ENCODE results near the gene RNF103. TPM values are rescaled to one million over a fixed set of nuclear protein-coding genes. Genes with fewer than 3 reads are reported as not detected.

RNF103 gene
- total RNA-seq, 1 donor from 2014 or later, result 22.3 TPM

- H3K9me3 Mint-ChIP-seq (ENCODE audit: low read depth), result peaks cover 24% of the 10 kb centered on the region
- no peak overlapping the region for H3K27ac Mint-ChIP-seq
- H3K36me3 Mint-ChIP-seq (ENCODE audit: insufficient read depth), result peaks cover 23% of the 10 kb centered on the region
- H3K27me3 Mint-ChIP-seq, result no peaks in the 10 kb centered on the region
- TF ChIP-seq CTCF (IDR thresholded peaks at IDR 0.05; ENCODE audit: unreplicated experiment), result no peak
- H3K4me3 Mint-ChIP-seq (ENCODE audit: low read depth), result no peak overlapping the region
- no peaks in the 10 kb centered on the region for H3K4me1 Mint-ChIP-seq (ENCODE audit: low read depth)
- no peak for DNase-seq (ENCODE audit: low spot score, unreplicated experiment)
These were observed 37.7 kb upstream of the RNF103 start for GRCh38 chr2:86661333-86661732.

- Mint-ChIP-seq H3K27ac (no peak overlapping the region), H3K27me3 (no peaks in the 10 kb centered on the region), H3K4me1 (ENCODE audit: low read depth) (no peaks in the 10 kb centered on the region), H3K36me3 (ENCODE audit: insufficient read depth) (peaks cover 4% of the 10 kb centered on the region), H3K9me3 (ENCODE audit: low read depth) (peaks cover 15% of the 10 kb centered on the region), H3K4me3 (ENCODE audit: low read depth) (no peak overlapping the region)
- no peak for DNase-seq (ENCODE audit: low spot score, unreplicated experiment)
- TF ChIP-seq CTCF (IDR thresholded peaks at IDR 0.05; ENCODE audit: unreplicated experiment), result no peak
These were observed 26.5 kb upstream of the RNF103 start for GRCh38 chr2:86650188-86650587.

GRCh38 chr2:86649119-86649947, 25.7 kb upstream of the RNF103 start:
- TF ChIP-seq CTCF (IDR thresholded peaks at IDR 0.05; ENCODE audit: unreplicated experiment), result no peak
- H3K36me3 Mint-ChIP-seq (ENCODE audit: insufficient read depth), result peaks cover 4% of the 10 kb centered on the region
- no peaks in the 10 kb centered on the region for H3K4me1 Mint-ChIP-seq (ENCODE audit: low read depth)
- no peak for DNase-seq (ENCODE audit: low spot score, unreplicated experiment)
- H3K4me3 Mint-ChIP-seq (ENCODE audit: low read depth), result no peak overlapping the region
- no peak overlapping the region for H3K27ac Mint-ChIP-seq
- H3K27me3 Mint-ChIP-seq, result no peaks in the 10 kb centered on the region
- peaks cover 15% of the 10 kb centered on the region for H3K9me3 Mint-ChIP-seq (ENCODE audit: low read depth)

- no peak for TF ChIP-seq CTCF (IDR thresholded peaks at IDR 0.05; ENCODE audit: unreplicated experiment)
- no peak overlapping the region for H3K4me3 Mint-ChIP-seq (ENCODE audit: low read depth)
- DNase-seq (ENCODE audit: low spot score, unreplicated experiment), result no peak
- no peaks in the 10 kb centered on the region for H3K27me3 Mint-ChIP-seq
- no peaks in the 10 kb centered on the region for H3K4me1 Mint-ChIP-seq (ENCODE audit: low read depth)
- peaks cover 15% of the 10 kb centered on the region for H3K9me3 Mint-ChIP-seq (ENCODE audit: low read depth)
- H3K36me3 Mint-ChIP-seq (ENCODE audit: insufficient read depth), result peaks cover 4% of the 10 kb centered on the region
- H3K27ac Mint-ChIP-seq, result no peak overlapping the region
These were observed 25.0 kb upstream of the RNF103 start for GRCh38 chr2:86648681-86649080.

GRCh38 chr2:86646865-86647264, 23.2 kb upstream of the RNF103 start:
- Mint-ChIP-seq H3K27ac (no peak overlapping the region), H3K27me3 (no peaks in the 10 kb centered on the region), H3K4me3 (ENCODE audit: low read depth) (no peak overlapping the region), H3K36me3 (ENCODE audit: insufficient read depth) (peaks cover 6% of the 10 kb centered on the region), H3K4me1 (ENCODE audit: low read depth) (no peaks in the 10 kb centered on the region), H3K9me3 (ENCODE audit: low read depth) (peaks cover 15% of the 10 kb centered on the region)
- no peak for DNase-seq (ENCODE audit: low spot score, unreplicated experiment)
- no peak for TF ChIP-seq CTCF (IDR thresholded peaks at IDR 0.05; ENCODE audit: unreplicated experiment)
